ENCODE measurements around the gene CELSR1. TPM values are rescaled to one million over a fixed set of nuclear protein-coding genes. Genes with fewer than 3 reads are reported as not detected.

CELSR1 gene
- total RNA-seq, 1 experiment from 2014 or later = 14.2 TPM

DNA sequence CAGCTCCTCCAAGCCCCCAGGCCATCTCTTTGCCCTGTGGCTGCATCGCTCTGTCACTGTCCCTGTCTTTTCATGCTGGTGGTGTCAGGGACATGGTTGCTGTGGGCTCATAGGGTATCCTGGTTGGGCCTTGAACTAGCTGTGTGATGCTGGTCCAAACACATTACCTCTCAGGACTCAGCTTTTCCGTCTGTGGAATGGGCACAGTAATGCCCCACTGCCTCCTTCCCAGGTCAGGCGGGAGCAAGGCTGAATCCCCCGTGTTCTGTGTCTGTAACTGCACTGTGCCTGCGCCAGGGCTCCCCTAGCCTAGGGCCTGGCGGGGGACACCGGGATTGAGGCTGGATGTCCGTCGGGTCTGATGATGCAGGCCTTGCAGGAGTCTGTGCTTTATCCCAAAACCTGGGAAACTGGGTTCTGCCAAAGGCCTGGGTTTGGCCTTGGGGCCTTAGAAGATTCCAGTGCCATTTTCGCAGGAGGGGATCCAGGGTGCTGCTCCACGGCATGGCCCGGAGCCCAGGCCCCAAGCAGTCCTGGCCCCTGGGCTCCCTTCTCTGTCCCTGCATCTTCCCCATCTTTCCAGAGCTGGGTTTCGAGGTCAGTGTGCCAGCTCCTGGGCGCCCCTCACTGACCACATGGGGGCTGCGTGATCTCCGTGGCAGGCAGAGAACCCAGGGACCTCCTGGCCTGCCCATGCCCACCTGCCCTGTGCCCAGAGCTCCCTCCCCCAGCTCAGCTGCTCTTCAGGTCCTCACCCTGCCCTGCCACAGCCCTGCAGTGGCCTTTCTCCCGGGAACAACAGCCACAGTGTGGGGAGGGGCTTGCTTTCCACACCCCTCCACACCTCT, 32.7 kb upstream of the CELSR1 start:
- Histone ChIP-seq H3K4me2 (ENCODE audit: low read length) (no peak overlapping the region), H4K20me1 (ENCODE audit: low read length) (no peaks in the 10 kb centered on the region), H3K9me2 (replicated peaks; ENCODE audit: low read length) (no peaks in the 10 kb centered on the region), H3K4me1 (ENCODE audit: insufficient read depth, low read length) (peaks cover 8% of the 10 kb centered on the region), H3K27me3 (ENCODE audit: low read length) (no peaks in the 10 kb centered on the region), H3K4me3 (ENCODE audit: low read length) (no peak overlapping the region), H3K9ac (ENCODE audit: low read length) (no peak overlapping the region), H3K79me2 (ENCODE audit: low read length) (no peaks in the 10 kb centered on the region), H3K27ac (ENCODE audit: low read length) (no peak overlapping the region), H2AFZ (ENCODE audit: low read length) (no peak overlapping the region), H3K36me3 (ENCODE audit: low read depth, low read length) (no peaks in the 10 kb centered on the region), H3K9me3 (ENCODE audit: low read length) (no peaks in the 10 kb centered on the region), H3F3A (ENCODE audit: low read length, unreplicated experiment) (peaks cover 1% of the 10 kb centered on the region)
- POLR2A ChIA-PET (ENCODE audit: unreplicated experiment) = no interaction called here
- ATAC-seq (no peak), DNase-seq (no peak)
- CTCF ChIA-PET = no interaction called here
- intact Hi-C loops (cut with micrococcal nuclease) = loop anchor here (10.0 kb wide), 1 partner anchor 195 kb away; the partner anchor contains the start of gene TBC1D22A
- BruUV-seq (replicated peaks) = no TSS peak
- TF ChIP-seq EZH2phosphoT487 (IDR thresholded peaks at IDR 0.05; ENCODE audit: borderline replicate concordance, low read length) (no peak), EZH2 (IDR thresholded peaks at IDR 0.05; ENCODE audit: low read length, unreplicated experiment) (no peak)
- TF ChIP-seq, protein P1, sequence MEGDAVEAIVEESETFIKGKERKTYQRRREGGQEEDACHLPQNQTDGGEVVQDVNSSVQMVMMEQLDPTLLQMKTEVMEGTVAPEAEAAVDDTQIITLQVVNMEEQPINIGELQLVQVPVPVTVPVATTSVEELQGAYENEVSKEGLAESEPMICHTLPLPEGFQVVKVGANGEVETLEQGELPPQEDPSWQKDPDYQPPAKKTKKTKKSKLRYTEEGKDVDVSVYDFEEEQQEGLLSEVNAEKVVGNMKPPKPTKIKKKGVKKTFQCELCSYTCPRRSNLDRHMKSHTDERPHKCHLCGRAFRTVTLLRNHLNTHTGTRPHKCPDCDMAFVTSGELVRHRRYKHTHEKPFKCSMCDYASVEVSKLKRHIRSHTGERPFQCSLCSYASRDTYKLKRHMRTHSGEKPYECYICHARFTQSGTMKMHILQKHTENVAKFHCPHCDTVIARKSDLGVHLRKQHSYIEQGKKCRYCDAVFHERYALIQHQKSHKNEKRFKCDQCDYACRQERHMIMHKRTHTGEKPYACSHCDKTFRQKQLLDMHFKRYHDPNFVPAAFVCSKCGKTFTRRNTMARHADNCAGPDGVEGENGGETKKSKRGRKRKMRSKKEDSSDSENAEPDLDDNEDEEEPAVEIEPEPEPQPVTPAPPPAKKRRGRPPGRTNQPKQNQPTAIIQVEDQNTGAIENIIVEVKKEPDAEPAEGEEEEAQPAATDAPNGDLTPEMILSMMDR (conservative IDR thresholded peaks at IDR 0.05; ENCODE audit: low read depth, low read length) = no peak

DNA sequence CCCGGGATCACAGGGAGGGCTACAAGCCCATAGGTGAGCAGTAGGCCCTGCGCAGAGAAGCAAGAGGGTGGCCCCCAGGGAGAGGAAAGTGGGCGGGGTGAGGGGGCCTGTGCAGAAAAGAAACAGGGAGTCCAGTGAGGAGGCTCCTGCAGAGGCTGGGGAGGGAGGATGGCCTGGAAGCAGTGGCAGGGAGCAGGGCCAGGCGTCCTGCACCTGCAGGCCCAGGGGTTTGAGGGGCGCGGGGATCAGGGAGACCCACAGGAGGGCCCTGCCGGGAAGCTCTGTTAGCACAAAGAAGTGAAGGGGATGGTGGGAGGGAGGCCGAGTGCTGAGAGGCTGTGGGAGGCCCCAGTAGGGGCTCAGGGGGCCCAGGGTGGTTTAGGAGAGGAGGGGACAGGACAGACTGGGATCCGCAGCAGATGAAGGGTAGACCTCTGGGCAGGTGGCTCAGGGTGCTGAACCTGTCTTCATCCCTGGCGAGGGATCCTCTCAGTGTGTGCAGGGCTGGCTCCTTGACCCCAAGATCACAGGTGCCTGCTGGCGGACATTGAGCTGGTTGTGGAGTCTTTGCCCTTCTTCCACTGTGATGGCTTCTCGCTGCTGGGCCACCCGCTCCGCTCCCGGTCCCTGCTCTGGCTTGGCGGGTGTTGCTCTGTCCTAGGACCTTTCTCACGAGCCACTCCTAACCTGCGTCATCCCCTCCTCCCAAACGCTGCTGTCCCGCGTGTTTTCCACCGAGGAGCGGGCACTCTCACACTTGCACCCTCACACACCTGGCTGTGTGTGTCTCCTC, 31.8 kb upstream of the CELSR1 start:
- H3K27ac ChIP-seq (ENCODE audit: low read length) = no peak overlapping the region
- no peak for DNase-seq
- POLR2A ChIA-PET (ENCODE audit: unreplicated experiment) = no interaction called here
- H2AFZ ChIP-seq (ENCODE audit: low read length) = no peak overlapping the region
- H3K79me2 ChIP-seq (ENCODE audit: low read length) = no peaks in the 10 kb centered on the region
- H3K4me1 ChIP-seq (ENCODE audit: insufficient read depth, low read length) = peaks cover 2% of the 10 kb centered on the region
- no peaks in the 10 kb centered on the region for H3F3A ChIP-seq (ENCODE audit: low read length, unreplicated experiment)
- no peaks in the 10 kb centered on the region for H4K20me1 ChIP-seq (ENCODE audit: low read length)
- no peak overlapping the region for H3K4me2 ChIP-seq (ENCODE audit: low read length)
- no TSS peak for BruUV-seq (replicated peaks)
- H3K9ac ChIP-seq (ENCODE audit: low read length) = no peak overlapping the region
- H3K36me3 ChIP-seq (ENCODE audit: low read depth, low read length) = no peaks in the 10 kb centered on the region
- H3K4me3 ChIP-seq (ENCODE audit: low read length) = no peak overlapping the region
- TF ChIP-seq, protein P1 (conservative IDR thresholded peaks at IDR 0.05; ENCODE audit: low read depth, low read length) = no peak
- TF ChIP-seq EZH2 (IDR thresholded peaks at IDR 0.05; ENCODE audit: low read length, unreplicated experiment) (no peak), EZH2phosphoT487 (IDR thresholded peaks at IDR 0.05; ENCODE audit: borderline replicate concordance, low read length) (no peak)
- no peaks in the 10 kb centered on the region for H3K9me2 ChIP-seq (replicated peaks; ENCODE audit: low read length)
- no peak for ATAC-seq
- intact Hi-C loops (cut with micrococcal nuclease) = loop anchor here (10.0 kb wide), 1 partner anchor 196 kb away; the partner anchor contains the start of gene TBC1D22A
- no peaks in the 10 kb centered on the region for H3K27me3 ChIP-seq (ENCODE audit: low read length)
- CTCF ChIA-PET = no interaction called here
- H3K9me3 ChIP-seq (ENCODE audit: low read length) = no peaks in the 10 kb centered on the region

All from PC-3 (cell line).